IMR-90 (cell line): ENCODE results near the gene ADGRA1. TPM values are rescaled to one million over a fixed set of nuclear protein-coding genes. Genes with fewer than 3 reads are reported as not detected.

Experiments
- CHD1 ChIP-seq: IDR thresholded peaks from 2 replicates; pipeline ENCODE4 v1.6.1; 2012; ENCODE audit warnings: low read depth, low read length, improper control_type of control experiment
- NFE2L2 ChIP-seq: fragments of 150-350 bp; IDR thresholded peaks from 2 replicates; pipeline ENCODE4 v1.6.1; 2016; ENCODE audit warnings: low read depth, mild to moderate bottlenecking, low read length
- RAD21 ChIP-seq: IDR thresholded peaks from 2 replicates; pipeline ENCODE4 v1.6.1; 2012; ENCODE audit warnings: low read length, improper control_type of control experiment
- polyA plus RNA-seq, 3 experiments: library from polyadenylated mRNA; depleted of rRNA; stranded (reverse); fragments of >200 nt; gene quantifications; 2 replicates each; pipeline ENCODE4 v1.2.3, GENCODE V29; 2012; ENCODE audit warnings: low replicate concordance in 1 of 3
- total RNA-seq: library from RNA; depleted of rRNA; stranded (reverse); fragments of >200 nt; gene quantifications from 2 replicates; pipeline ENCODE4 v1.2.3, GENCODE V29; 2012
- TF ChIP-seq, protein P1 (sequence below): fragments of 150-350 bp; IDR thresholded peaks from 2 replicates; pipeline ENCODE4 v1.6.1; 2016; ENCODE audit warnings: low read depth, mild to moderate bottlenecking, low read length, moderate library complexity, borderline replicate concordance

The ADGRA1 gene
- total and polyA plus RNA-seq, 2 of the 4 experiments (the other 2 are of a cell fraction): not detected

DNA sequence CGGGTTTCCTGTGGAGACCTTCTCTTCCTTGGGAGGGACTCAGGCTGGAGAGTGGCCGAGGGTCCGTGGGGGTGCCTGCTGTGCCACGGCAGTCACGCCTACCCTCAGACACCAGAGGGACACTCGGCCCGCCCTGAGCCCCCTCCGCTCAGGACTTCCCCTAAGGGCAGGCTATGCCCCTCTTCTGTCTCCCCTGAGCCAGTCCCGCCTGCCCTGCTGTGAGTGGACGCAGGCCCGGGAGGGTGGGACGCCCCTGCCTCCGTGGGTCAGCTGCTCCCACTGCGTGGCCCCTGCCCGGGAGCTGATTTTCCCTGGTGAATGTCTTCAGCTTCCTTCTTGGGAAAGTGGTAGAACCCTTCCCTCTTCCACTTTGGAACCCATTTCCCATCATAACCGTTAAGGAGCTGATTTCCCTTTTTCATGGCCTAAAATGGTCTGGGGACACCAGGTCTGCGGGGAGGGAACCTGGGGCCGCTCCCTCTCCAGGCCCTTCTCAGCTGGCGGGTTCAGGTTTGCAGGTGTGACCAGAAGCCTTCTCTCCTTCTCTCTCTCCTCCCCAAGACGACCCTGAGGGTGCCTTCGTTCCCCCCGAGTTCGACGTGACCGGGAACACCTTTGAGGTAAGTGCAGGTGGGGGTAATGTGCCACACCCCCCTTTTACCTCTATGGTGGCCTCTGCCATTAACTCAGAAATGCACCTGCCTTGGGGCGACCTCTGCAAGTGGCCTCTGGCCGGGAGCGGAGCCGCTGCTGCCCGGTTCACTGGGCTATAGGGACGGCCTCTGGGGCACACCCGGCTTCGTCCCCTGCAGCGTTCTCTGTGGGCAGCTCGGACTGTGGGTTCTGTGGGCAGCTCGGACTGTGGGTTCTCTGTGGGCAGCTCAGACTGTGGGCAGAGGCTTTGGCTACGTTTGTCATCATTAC is 80.2 kb downstream of the ADGRA1 start (continued):
- TF ChIP-seq CHD1: no peak
- TF ChIP-seq RAD21: no peak
- no peak for TF ChIP-seq NFE2L2
- TF ChIP-seq, protein P1, sequence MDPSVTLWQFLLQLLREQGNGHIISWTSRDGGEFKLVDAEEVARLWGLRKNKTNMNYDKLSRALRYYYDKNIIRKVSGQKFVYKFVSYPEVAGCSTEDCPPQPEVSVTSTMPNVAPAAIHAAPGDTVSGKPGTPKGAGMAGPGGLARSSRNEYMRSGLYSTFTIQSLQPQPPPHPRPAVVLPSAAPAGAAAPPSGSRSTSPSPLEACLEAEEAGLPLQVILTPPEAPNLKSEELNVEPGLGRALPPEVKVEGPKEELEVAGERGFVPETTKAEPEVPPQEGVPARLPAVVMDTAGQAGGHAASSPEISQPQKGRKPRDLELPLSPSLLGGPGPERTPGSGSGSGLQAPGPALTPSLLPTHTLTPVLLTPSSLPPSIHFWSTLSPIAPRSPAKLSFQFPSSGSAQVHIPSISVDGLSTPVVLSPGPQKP: no peak
